ENCODE measurements around the gene GRB2. TPM values are rescaled to one million over a fixed set of nuclear protein-coding genes. Genes with fewer than 3 reads are reported as not detected.
"Not testable (repeated sequence)": the region's sequence is repeated elsewhere in the genome, so short reads cannot be mapped to it uniquely, and the experiment has no call there.

The GRB2 gene
- polyA plus RNA-seq, 2 of the 4 experiments (the other 2 are of a cell fraction): 91.4 to 91.9 TPM

DNA sequence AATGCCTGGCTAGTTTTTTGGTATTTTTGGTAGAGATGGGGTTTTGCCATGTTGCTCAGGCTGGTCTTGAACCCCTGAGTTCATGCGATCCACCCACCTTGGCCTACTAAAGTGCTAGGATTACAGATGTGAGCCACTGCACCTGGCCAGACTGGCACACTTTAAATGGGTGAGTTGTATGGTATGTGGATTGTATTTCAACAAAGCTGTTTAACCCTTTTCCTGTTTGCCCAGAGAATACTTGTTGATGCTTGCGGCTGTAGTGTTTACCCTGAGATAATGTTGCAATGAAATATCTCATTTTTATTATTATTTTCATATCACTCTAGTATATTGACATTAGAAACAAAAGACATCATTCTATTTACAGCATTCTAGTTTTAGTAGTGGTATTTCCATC is 33.8 kb upstream of the GRB2 start:
- H3K4me3 ChIP-seq: no peak overlapping the region
- H3K27ac ChIP-seq: no peak overlapping the region
- POLR2A ChIA-PET: no interaction called here
- peak in 1 of 2 experiments; percentile 33; a peak in 3 of 6 replicates for ATAC-seq
- no peak for FAIRE-seq
- 41% methylated on average over 2 of the region's 2 CpGs for WGBS (ENCODE audit: missing lambda C conversion rate)
- no peaks in the 10 kb centered on the region for H3K9me3 ChIP-seq
- H3K4me2 ChIP-seq: no peak overlapping the region
- DNase-seq (ENCODE audit: low read depth in 1 of 2, low spot score in 1 of 2): peak in 1 of 2 experiments; percentile 52
- CTCF ChIA-PET: interaction anchor here (0.7 to 2.1 kb wide), 3 partner anchors 12 to 77 kb away, joined by 3 to 6 read pairs (median 3); partner anchors contain the start of gene TSEN54
- TF ChIP-seq, protein P1, sequence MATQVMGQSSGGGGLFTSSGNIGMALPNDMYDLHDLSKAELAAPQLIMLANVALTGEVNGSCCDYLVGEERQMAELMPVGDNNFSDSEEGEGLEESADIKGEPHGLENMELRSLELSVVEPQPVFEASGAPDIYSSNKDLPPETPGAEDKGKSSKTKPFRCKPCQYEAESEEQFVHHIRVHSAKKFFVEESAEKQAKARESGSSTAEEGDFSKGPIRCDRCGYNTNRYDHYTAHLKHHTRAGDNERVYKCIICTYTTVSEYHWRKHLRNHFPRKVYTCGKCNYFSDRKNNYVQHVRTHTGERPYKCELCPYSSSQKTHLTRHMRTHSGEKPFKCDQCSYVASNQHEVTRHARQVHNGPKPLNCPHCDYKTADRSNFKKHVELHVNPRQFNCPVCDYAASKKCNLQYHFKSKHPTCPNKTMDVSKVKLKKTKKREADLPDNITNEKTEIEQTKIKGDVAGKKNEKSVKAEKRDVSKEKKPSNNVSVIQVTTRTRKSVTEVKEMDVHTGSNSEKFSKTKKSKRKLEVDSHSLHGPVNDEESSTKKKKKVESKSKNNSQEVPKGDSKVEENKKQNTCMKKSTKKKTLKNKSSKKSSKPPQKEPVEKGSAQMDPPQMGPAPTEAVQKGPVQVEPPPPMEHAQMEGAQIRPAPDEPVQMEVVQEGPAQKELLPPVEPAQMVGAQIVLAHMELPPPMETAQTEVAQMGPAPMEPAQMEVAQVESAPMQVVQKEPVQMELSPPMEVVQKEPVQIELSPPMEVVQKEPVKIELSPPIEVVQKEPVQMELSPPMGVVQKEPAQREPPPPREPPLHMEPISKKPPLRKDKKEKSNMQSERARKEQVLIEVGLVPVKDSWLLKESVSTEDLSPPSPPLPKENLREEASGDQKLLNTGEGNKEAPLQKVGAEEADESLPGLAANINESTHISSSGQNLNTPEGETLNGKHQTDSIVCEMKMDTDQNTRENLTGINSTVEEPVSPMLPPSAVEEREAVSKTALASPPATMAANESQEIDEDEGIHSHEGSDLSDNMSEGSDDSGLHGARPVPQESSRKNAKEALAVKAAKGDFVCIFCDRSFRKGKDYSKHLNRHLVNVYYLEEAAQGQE (IDR thresholded peaks at IDR 0.05): no peak
- H3K4me1 ChIP-seq: peaks cover 11% of the 10 kb centered on the region

DNA sequence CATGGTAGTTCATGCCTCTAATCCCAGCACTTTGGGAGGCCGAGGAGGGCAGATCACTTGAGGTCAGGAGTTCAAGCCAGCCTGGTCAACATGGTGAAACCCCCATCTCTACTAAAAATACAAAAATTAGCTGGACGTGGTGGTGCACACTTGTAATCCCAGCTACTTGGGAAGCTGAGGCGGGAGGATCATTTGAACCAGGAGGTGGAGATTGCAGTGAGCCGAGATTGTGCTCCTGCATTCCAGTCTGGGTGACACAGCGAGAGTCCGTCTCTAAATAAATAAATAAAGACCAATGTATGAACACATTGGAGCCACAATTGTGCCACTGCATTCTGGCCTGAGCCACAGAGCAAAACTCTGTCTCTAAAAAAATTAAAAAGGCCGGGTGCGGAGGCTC is 31.9 kb upstream of the GRB2 start:
- ATAC-seq; H3K27ac ChIP-seq; H3K4me2 ChIP-seq; DNase-seq (ENCODE audit: low read depth in 1 of 2, low spot score in 1 of 2); H3K9me3 ChIP-seq; H3K4me1 ChIP-seq; H3K4me3 ChIP-seq; FAIRE-seq; POLR2A ChIA-PET: not testable (repeated sequence)
- CTCF ChIA-PET: interaction anchor here (0.6 to 2.0 kb wide), 5 partner anchors 10 to 67 kb away, joined by 3 to 9 read pairs (median 5); no protein-coding TSS in a partner anchor
- WGBS (ENCODE audit: missing lambda C conversion rate): 77% methylated on average over 8 of the region's 8 CpGs

DNA sequence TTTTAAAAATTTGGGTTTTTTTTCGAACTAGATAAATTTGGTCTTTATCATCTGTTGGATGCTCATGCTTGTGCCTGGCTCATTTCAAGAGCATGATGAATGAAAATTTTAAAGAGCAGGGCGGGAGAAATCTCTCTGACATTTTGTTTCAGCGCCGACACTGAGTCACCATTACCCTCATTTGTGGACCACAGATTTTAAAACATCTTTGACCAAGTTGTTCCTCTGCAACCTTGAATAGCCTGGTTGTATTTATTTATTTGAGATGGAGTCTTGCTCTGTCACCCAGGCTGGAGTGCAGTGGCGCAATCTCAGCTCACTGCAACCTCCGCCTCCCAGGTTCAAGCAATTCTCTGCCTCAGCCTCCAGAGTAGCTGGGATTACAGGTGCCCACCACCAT is 29.0 kb upstream of the GRB2 start:
- H3K4me3 ChIP-seq; H3K9me3 ChIP-seq; H3K4me2 ChIP-seq; POLR2A ChIA-PET; DNase-seq (ENCODE audit: low read depth in 1 of 2, low spot score in 1 of 2); ATAC-seq; H3K27ac ChIP-seq; FAIRE-seq: not testable (repeated sequence)
- WGBS (ENCODE audit: missing lambda C conversion rate): 90% methylated on average over 6 of the region's 6 CpGs
- H3K4me1 ChIP-seq: peaks cover 16% of the 10 kb centered on the region
- CTCF ChIA-PET: interaction anchor here (0.6 to 2.1 kb wide), 8 partner anchors 8 to 199 kb away, joined by 3 to 7 read pairs (median 3); partner anchors contain the start of genes SMIM5 and TMEM94

GRCh38 chr17:75433218-75433783 is 27.8 kb upstream of the GRB2 start:
- no peak for FAIRE-seq
- POLR2A ChIA-PET: no interaction called here

More at GRCh38 chr17:75433218-75433783, 27.8 kb upstream of the GRB2 start:
- Histone ChIP-seq H3K4me1 (peaks cover 27% of the 10 kb centered on the region), H3K9me3 (no peaks in the 10 kb centered on the region), H3K27ac (no peak overlapping the region), H3K4me2 (no peak overlapping the region), H3K4me3 (no peak overlapping the region)
- CTCF ChIA-PET: interaction anchor here (0.6 to 2.5 kb wide), 9 partner anchors 10 to 685 kb away, joined by 3 to 10 read pairs (median 3); partner anchors contain the start of genes SMIM5, TMEM94 and TSEN54
- ATAC-seq (no peak), DNase-seq (ENCODE audit: low read depth in 1 of 2, low spot score in 1 of 2) (no peak)
- 78% methylated on average over 6 of the region's 6 CpGs for WGBS (ENCODE audit: missing lambda C conversion rate)
- no peak for TF ChIP-seq TP53 (CRISPR knock-in tag; IDR thresholded peaks at IDR 0.05)
- TF ChIP-seq ZFP36 (IDR thresholded peaks at IDR 0.05; ENCODE audit: borderline replicate concordance, partially characterized antibody): no peak
- TF ChIP-seq NR3C1 (IDR thresholded peaks at IDR 0.05): no peak
- TF ChIP-seq MAZ (IDR thresholded peaks at IDR 0.05; ENCODE audit: borderline replicate concordance, low read depth, low read length): no peak
- TF ChIP-seq, protein P2, sequence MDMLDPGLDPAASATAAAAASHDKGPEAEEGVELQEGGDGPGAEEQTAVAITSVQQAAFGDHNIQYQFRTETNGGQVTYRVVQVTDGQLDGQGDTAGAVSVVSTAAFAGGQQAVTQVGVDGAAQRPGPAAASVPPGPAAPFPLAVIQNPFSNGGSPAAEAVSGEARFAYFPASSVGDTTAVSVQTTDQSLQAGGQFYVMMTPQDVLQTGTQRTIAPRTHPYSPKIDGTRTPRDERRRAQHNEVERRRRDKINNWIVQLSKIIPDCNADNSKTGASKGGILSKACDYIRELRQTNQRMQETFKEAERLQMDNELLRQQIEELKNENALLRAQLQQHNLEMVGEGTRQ (IDR thresholded peaks at IDR 0.05): no peak
- no peak for TF ChIP-seq EHF (CRISPR knock-in tag; IDR thresholded peaks at IDR 0.05)
- TF ChIP-seq CHD2 (IDR thresholded peaks at IDR 0.05; ENCODE audit: low read length, partially characterized antibody): no peak
- no peak for TF ChIP-seq ATOH8 (CRISPR knock-in tag; IDR thresholded peaks at IDR 0.05; ENCODE audit: low read depth)
- TF ChIP-seq GATA3 (IDR thresholded peaks at IDR 0.05; ENCODE audit: borderline replicate concordance): no peak
- TF ChIP-seq HES2 (IDR thresholded peaks at IDR 0.05): no peak
- no peak for TF ChIP-seq FOSB (CRISPR knock-in tag; IDR thresholded peaks at IDR 0.05)
- no peak for TF ChIP-seq MYC (IDR thresholded peaks at IDR 0.05; ENCODE audit: borderline replicate concordance, low read length)
- no peak for TF ChIP-seq HOXB5 (CRISPR knock-in tag; IDR thresholded peaks at IDR 0.05)
- no peak for TF ChIP-seq SREBF2 (IDR thresholded peaks at IDR 0.05)
- TF ChIP-seq ZSCAN20 (CRISPR knock-in tag; IDR thresholded peaks at IDR 0.05): no peak
- no peak for TF ChIP-seq HDAC2 (IDR thresholded peaks at IDR 0.05)
- TF ChIP-seq ZC3H11A (IDR thresholded peaks at IDR 0.05): no peak
- no peak for TF ChIP-seq NFE2L2 (conservative IDR thresholded peaks at IDR 0.05; ENCODE audit: low read length)
